OCI-LY7 (cell line): Measurements from ENCODE around the gene OR2A7.
"Not testable (repeated sequence)": the region's sequence is repeated elsewhere in the genome, so short reads cannot be mapped to it uniquely, and the experiment has no call there.

Source experiments
- CTCF ChIP-seq: fragments of 200-600 bp; sonication (generic); conservative IDR thresholded peaks from 2 replicates; pipeline ENCODE4 v1.5.1; 2014; ENCODE audit warnings: mild to moderate bottlenecking, antibody characterized with exemption, low read length, moderate library complexity, mixed read lengths
- EZH2phosphoT487 ChIP-seq: fragments of 200-600 bp; sonication (generic); IDR thresholded peaks from 2 replicates; pipeline ENCODE4 v1.6.1; 2018; ENCODE audit warnings: low read depth, borderline replicate concordance, mild to moderate bottlenecking, mixed run types, antibody characterized with exemption, low read length, moderate library complexity, mixed read lengths

- TF ChIP-seq CTCF, EZH2phosphoT487: not testable (repeated sequence)
Observed at GRCh38 chr7:144287171-144287784, 22.7 kb upstream of the OR2A7 start.
